GM23338 (cell line): Measurements from ENCODE around the gene MAOB.

Experiments
- CREB1 ChIP-seq: fragments of 250-450 bp; sonication (Bioruptor Pico); IDR thresholded peaks from 2 replicates; pipeline ENCODE4 v1.5.0; 2020; ENCODE audit warnings: low read depth, mild to moderate bottlenecking, moderate library complexity
- CTCF ChIP-seq, 2 experiments: fragments of 200-600 bp in 1 of 2; sonication (generic) in 1 of 2; conservative IDR thresholded peaks; 2 replicates each; pipeline versions ENCODE4 v1.5.1 to v1.6.1; 2016 to 2017; ENCODE audit warnings: antibody characterized with exemption in 2 of 2, low read depth in 2 of 2, mild to moderate bottlenecking in 2 of 2, moderate library complexity in 1 of 2
- ETS1 ChIP-seq: IDR thresholded peaks from 2 replicates; pipeline ENCODE4 v1.6.1; 2016; ENCODE audit warnings: antibody characterized with exemption
- EZH2 ChIP-seq: fragments of 200-600 bp; sonication (generic); IDR thresholded peaks from one replicate; pipeline ENCODE4 v1.8.0; 2017; ENCODE audit warnings: antibody characterized with exemption, mild to moderate bottlenecking, low read depth; ENCODE audit not compliant: unreplicated experiment
- EZH2phosphoT487 ChIP-seq: fragments of 200-600 bp; sonication (generic); IDR thresholded peaks from one replicate; pipeline ENCODE4 v1.8.1; 2018; ENCODE audit warnings: antibody characterized with exemption; ENCODE audit not compliant: unreplicated experiment
- JUNB ChIP-seq: IDR thresholded peaks from one replicate; pipeline ENCODE4 v1.6.1; 2016; ENCODE audit warnings: antibody characterized with exemption; ENCODE audit not compliant: unreplicated experiment
- NANOG ChIP-seq: IDR thresholded peaks from 2 replicates; pipeline ENCODE4 v1.6.1; 2016; ENCODE audit warnings: antibody characterized with exemption, borderline replicate concordance
- POLR2AphosphoS5 ChIP-seq: IDR thresholded peaks from 2 replicates; pipeline ENCODE4 v1.6.1; 2016; ENCODE audit warnings: antibody characterized with exemption, low read depth
- REST ChIP-seq: IDR thresholded peaks from one replicate; pipeline ENCODE4 v1.6.1; 2018; ENCODE audit warnings: antibody characterized with exemption; ENCODE audit not compliant: unreplicated experiment
- STAT1 ChIP-seq: IDR thresholded peaks from one replicate; pipeline ENCODE4 v1.6.1; 2016; ENCODE audit warnings: antibody characterized with exemption; ENCODE audit not compliant: unreplicated experiment
- ZNF114 ChIP-seq: fragments of 250-450 bp; sonication (Bioruptor Pico); IDR thresholded peaks from 2 replicates; pipeline ENCODE4 v1.5.0; 2020; ENCODE audit warnings: mild to moderate bottlenecking, moderate library complexity
- ZNF331 ChIP-seq: fragments of 250-450 bp; sonication (Bioruptor Pico); IDR thresholded peaks from 2 replicates; pipeline ENCODE4 v1.5.0; 2020; ENCODE audit warnings: low read depth, mild to moderate bottlenecking, moderate library complexity

GRCh38 chrX:43753637-43754036 is 128.6 kb downstream of the MAOB start:
- TF ChIP-seq JUNB (no peak), EZH2 (no peak), CTCF (conservative IDR thresholded peaks at IDR 0.05; ENCODE audit: low read depth in 2 of 2) (no peak), EZH2phosphoT487 (no peak), POLR2AphosphoS5 (no peak), REST (no peak), NANOG (no peak), ZNF331 (CRISPR knock-in tag) (no peak), CREB1 (no peak), ETS1 (no peak), ZNF114 (CRISPR knock-in tag) (no peak), STAT1 (no peak)
